ENCODE data around the gene CCDC88B. TPM values are rescaled to one million over a fixed set of nuclear protein-coding genes. Genes with fewer than 3 reads are reported as not detected.
A peak's percentile ranks its signal among the peaks of the same experiment; 100 is the strongest.

Gene CCDC88B
- total RNA-seq, 1 donor, result 21.3 TPM

DNA sequence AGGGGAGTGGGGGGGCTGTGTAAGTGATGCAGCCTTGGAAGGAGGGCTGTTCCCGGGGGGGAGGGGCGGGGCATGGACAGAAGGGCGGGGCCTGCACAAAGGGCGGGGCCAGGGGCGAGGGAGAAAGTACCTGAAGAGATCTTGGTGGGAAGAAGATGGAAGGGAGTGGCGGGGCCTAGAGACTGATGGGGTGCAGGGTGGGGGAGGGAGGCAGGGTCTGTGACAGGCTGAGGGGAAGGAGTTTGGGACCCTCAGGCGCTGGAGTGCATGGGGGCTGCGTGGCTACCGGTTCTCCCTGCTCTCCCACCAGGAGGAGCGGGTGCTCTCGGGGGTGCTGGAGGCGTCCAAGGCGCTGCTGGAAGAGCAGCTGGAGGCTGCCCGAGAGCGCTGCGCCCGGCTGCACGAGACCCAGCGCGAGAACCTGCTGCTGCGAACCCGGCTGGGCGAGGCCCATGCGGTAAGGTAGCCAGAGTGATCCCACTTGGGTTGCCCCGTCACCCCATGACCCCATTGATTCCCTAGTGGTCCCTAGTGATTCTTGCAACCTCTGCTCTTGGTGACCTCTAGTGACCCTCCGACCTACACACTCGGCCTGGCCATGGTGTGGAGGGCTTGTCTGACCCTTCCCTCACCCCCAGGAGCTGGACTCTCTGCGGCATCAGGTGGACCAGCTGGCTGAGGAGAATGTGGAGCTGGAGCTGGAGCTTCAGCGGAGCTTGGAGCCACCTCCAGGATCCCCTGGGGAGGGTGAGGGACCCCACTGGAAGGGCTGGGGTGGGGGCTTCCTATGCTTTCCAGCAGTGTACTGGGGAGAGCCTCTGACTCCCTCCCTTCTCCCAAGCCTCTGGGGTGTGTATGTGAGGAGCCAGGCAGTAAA is 3.1 kb downstream of the CCDC88B start:
- DNase-seq (ENCODE audit: low read depth in 2 of 3, low spot score in 2 of 3), result no peak

DNA sequence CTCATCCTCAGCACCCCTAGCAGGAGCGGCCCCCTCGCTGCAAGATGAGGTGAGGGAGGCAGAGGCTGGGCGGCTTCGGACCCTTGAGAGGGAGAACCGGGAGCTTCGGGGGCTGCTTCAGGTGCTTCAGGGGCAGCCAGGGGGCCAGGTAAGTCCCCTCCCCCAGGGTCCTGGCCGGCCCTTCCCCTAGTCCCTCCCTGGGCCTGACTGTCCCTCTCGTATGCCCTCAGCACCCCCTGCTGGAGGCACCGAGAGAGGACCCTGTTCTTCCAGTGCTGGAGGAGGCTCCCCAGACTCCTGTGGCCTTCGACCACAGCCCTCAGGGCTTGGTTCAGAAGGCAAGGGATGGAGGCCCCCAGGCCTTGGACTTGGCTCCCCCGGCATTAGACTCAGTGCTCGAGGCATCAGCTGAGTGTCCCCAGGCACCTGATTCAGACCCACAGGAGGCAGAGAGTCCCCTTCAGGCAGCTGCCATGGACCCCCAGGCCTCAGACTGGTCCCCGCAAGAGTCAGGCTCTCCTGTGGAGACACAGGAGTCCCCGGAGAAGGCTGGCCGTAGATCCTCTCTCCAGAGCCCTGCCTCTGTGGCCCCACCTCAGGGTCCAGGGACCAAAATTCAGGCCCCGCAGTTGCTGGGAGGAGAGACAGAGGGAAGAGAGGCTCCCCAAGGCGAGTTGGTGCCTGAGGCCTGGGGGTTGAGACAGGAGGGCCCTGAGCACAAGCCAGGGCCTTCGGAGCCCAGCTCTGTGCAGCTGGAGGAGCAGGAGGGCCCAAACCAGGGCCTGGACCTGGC is 4.0 kb downstream of the CCDC88B start:
- no peak for DNase-seq (ENCODE audit: low read depth in 2 of 3, low spot score in 2 of 3)

DNA sequence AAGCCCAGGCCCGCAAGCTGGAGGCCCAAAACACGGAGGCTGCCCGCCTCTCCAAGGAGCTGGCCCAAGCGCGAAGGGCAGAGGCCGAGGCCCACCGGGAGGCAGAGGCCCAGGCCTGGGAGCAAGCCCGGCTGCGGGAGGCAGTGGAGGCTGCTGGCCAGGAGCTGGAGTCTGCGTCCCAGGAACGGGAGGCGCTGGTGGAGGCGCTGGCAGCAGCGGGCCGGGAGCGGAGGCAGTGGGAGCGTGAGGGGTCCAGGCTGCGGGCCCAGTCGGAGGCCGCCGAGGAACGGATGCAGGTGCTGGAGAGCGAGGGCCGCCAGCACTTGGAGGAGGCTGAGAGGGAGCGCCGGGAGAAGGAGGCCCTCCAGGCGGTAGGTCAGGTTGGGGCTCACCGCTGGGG is 4.8 kb downstream of the CCDC88B start:
- DNase-seq (ENCODE audit: low read depth in 2 of 3, low spot score in 2 of 3), result no peak

DNA sequence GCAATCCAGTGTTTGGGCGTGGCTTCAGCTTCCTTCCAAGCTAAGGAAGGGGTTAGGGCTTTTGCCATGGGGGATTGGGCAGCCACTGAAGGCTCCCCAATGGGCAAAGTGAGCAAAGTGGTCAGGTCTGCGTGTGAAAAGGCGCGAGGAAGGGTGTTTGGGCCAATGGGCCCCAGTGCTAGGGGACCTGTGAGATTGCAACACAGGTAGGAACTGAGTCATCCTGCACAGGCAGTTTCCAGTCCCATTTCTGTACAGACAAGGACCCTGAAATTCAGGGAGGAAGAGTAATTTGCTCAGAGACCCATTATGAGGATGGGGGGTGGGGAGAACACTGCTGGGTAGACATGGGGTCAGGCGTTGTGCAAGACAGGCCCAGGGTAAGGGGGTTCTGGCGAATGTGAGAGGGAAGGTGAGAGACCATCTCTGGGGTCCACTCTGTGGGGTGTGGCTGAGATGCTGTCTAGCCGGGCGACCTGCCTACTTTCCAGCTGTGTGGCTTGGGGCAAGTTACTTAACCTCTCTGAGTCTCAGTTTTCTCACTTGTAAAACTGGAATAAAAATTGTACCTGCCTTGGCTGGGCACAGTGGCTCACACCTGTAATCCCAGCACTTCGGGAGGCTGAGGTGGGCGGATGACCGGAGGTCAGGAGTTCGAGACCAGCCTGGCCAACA is 7.3 kb downstream of the CCDC88B start:
- no peak for DNase-seq (ENCODE audit: low read depth in 2 of 3, low spot score in 2 of 3)

DNA sequence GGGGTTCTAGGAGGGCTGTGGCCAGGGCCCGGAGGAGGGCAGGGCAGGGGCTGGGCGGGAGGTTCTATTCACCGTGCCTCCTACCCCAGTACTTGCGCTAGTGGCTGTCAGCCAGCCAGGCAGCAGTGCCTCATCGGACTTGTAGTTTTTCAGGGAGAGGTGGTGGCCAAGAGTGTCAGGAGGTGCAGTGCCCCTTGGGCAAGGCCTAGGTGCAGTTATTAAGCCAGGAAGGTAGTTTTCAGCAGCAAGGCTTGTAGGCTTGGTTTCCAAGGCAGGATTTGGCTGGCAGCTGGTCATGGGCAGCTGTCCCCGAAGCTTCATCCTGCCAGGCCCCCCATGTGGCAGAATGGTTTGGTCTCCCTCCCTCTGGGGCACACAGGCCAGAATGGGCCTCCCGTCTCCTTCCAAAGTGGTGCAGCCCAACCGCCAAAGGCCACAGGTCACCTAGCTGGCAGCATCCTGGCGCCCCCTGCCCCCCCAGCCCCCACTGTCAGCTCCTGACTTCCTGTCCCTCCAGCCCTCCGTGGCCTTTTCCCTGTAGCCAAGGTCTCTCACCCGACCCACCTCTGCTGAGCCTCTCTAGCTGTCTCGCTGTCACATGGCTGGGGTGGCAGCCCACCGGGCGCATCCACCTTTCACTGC is 8.5 kb downstream of the CCDC88B start:
- DNase-seq (ENCODE audit: low read depth in 2 of 3, low spot score in 2 of 3), result no peak

DNA sequence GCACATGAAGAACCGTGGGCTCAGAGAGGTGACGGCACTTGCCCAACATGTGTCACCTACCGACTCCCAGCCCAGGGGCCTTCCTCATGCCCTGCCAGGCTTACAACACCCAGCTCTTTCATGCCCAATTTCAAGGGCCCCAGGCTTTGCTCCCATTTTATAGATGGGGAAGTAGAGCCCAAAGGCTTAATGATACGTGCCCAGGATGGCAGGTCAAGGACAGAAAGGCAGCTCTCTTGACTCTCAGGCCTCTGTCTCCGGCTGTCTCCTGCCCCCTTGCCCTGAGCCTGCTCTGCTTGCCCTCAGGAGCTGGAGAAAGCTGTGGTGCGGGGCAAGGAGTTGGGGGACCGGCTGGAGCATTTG is 9.0 kb downstream of the CCDC88B start:
- no peak for DNase-seq (ENCODE audit: low read depth in 2 of 3, low spot score in 2 of 3)

DNA sequence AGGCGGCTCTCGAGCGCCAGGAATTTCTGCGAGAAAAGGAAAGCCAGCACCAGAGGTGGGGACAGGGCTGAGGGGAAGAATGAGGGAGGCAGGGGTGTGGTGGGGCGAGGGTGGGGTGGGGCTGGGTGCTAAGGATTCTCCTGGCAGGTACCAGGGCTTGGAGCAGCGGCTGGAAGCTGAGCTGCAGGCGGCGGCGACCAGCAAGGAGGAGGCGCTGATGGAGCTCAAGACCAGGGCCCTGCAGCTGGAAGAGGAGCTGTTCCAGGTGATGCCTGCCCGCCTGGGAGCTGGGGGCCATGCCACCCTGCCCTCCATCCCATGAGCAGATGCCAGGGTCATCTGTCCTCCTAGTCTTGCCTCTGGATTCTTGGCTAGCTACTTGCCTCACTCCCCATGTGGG is 9.4 kb downstream of the CCDC88B start:
- DNase-seq (ENCODE audit: low read depth in 2 of 3, low spot score in 2 of 3), result no peak

DNA sequence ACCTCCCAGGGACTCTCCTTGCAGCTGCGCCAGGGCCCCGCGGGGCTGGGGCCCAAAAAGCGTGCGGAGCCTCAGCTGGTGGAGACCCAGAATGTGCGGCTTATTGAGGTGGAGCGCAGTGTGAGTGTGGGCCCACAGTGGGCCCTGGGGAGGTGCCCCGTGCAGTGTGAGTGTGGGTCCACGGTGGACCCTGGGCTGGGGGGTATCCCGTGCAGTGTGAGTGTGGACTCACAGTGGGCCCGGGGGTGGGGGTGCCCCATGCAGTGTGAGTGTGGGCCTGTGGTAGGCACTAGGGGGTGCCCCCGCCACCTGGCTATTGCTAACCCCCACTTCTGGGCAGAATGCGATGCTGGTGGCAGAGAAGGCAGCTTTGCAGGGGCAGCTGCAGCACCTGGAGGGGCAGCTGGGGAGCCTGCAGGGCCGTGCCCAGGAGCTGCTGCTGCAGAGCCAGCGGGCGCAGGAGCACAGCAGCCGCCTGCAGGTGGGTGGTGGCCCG is 11.2 kb downstream of the CCDC88B start:
- DNase-seq (ENCODE audit: low read depth in 2 of 3, low spot score in 2 of 3), result no peak

DNA sequence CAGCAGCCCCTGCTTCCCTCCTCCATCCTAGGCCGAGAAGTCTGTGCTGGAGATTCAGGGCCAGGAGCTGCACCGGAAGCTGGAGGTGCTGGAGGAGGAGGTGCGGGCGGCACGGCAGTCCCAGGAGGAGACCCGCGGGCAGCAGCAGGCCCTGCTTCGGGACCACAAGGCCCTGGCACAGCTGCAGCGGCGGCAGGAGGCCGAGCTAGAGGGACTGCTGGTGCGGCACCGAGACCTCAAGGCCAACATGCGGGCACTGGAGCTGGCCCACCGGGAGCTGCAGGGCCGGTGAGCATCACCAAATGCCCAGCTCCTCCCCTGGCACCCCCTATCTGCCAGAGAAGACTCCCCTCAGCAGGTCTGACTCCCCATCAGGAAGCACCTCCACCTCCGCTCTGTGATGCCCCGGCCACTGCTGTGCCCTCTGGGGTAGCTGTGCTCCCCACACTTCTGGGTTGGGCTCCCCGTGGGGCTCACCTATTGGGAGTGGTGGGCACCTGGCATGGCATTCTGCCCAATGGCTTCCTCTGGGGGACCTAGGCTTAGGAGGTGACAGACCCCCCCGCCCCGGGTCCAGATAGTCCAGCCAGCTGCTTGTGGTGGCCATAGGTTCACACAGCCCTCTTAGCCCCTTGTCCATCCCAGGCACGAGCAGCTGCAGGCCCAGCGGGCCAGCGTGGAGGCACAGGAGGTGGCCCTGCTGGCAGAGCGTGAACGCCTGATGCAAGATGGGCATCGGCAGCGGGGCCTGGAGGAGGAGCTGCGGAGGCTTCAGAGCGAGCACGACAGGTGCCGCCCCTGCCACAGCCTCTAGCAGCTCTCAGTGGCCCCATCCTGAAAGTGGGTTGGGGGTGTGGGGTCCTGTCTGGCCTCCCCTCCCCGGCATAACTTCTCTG is 12.3 kb downstream of the CCDC88B start:
- DNase-seq (ENCODE audit: low read depth in 2 of 3, low spot score in 2 of 3), result no peak

DNA sequence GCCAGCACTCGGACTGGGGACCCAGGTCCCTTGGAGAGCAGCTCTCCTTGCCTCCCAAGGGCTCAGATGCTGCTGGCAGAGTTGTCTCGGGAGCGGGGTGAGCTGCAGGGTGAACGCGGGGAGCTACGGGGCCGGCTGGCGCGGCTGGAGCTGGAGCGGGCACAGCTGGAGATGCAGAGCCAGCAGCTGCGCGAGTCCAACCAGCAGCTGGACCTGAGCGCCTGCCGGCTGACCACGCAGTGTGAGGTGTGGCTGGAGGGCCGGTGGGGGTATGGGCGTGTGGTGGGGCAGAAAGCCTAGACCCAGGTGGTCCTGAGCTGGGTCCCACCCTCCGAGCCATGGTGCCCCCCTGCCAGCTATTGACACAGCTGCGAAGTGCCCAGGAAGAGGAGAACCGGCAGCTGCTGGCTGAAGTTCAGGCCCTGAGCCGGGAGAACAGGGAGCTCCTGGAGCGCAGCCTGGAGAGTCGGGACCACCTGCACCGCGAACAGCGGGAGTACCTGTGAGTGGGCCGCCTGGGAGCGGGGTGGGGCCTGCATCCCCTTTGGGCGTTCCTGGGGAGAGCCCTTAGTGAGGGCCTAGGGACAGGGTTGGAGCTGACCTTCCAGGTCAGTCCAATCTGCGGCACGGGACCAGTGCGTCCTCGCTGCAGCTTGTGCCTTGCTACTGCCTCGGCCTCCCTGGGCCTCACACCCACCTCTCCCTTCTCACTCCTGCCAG is 13.2 kb downstream of the CCDC88B start:
- no peak for DNase-seq (ENCODE audit: low read depth in 2 of 3, low spot score in 2 of 3)

DNA sequence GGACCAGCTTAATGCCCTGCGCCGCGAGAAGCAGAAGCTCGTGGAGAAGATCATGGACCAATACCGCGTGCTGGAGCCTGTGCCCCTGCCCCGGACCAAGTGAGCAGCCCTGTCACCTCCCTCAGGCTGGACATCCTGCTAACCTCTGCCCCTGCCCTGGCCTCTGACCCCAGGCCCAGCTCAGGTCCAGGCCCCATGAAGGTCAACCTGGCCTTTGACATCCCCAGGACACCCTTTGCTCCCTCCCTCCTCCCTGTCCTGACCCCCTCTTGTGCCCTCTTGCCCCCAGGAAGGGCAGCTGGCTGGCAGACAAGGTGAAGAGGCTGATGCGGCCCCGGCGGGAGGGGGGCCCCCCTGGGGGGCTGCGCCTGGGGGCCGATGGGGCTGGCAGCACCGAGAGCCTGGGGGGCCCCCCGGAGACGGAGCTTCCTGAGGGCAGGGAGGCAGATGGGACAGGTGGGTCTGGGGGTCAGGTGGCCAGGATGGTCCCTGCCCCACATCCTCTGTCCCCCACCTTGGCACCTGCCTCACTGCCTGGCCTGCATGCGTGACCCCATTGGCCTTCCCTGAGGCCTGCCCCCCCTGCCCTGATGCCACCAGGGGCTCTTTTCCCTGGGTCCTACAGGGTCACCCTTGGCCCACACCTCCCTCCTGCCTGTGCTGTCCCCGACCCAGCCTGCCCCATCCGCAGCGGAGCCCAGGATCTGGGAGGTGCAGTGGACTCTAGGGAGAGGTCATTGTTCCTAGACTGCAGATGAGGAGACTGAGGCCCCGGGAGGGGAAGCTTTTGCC is 13.9 kb downstream of the CCDC88B start:
- no peak for DNase-seq (ENCODE audit: low read depth in 2 of 3, low spot score in 2 of 3)

DNA sequence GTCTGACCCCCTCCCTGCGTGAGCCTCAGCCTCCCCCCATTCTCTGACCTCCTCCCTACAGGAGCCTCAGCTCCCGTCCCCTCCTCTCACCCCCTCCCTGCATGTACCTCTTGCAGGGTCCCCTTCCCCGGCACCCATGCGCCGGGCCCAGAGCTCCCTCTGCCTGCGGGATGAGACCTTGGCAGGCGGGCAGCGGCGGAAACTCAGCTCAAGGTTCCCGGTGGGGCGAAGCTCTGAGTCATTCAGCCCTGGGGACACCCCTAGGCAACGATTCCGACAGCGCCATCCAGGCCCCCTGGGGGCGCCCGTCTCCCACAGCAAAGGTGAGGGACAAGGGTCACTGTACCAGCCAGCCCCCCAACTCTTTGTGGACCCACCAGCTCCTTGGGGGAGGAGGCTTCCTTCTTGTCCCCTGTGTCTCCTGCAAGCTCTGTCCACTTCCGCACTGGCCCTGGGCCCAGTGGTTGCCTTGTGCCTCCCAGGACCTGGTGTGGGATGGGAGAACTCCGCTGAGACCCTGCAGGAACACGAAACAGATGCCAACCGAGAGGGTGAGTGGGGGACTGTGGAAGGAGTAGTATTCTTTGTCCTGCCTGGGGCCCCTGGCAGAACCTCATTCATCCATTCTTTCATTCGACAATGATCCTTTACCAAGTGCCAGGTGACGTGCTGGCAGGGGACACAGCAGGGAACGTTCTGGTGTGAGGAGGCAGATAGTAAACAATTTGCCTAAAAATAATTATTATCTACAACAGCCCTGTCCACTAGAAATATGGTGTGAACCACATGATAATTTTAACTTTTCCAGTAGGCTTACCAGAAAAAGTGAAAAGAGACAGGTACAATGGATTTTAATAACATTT is 15.3 kb downstream of the CCDC88B start:
- peak in 2 of 3 donors; percentile 89 to 92 for DNase-seq (ENCODE audit: low read depth in 2 of 3, low spot score in 2 of 3)

DNA sequence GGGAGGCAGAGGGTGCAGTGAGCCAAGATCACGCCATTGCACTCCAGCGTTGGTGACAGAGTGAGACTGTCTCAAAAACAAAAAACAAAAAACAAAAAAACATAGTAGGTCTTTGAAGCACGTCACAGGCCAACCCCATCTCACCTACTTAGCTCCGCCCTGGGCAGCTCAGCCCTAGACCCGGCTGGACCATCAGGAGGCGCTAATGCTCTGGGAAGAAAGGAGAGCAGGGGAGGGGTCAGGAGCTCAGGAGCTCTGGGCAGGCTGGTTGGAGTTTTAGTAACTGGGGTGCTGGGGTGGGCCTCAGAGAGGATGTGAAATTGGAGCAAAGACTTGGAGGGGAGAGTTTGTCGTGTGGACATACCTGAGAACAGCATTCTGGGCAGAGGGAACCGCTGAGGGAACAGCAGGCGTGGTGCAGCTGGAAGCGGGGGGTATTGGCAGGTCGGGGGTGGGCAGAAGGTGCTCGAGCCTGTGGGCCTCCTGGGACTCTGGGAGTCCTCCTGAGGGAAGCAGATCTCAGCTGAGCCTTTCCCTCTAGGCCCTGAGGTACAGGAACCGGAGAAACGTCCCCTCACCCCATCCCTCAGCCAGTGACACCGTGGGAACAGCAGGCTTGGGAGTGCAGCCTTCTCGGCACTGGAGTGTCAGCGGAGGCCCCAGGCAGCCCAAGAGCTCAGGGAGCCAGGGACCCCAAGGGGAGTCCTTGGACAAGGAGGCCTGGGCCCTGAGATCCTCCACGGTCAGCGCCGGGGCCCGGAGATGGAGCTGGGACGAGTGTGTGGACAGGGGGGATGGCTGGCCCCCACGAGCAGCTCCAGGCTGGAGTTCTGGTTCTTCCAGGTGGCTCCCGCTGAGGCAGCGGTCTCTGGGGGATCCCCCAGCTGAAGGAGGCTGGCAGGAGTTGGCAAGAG is 16.8 kb downstream of the CCDC88B start:
- DNase-seq (ENCODE audit: low read depth in 2 of 3, low spot score in 2 of 3), result peak in 2 of 3 donors; percentile 53

DNA sequence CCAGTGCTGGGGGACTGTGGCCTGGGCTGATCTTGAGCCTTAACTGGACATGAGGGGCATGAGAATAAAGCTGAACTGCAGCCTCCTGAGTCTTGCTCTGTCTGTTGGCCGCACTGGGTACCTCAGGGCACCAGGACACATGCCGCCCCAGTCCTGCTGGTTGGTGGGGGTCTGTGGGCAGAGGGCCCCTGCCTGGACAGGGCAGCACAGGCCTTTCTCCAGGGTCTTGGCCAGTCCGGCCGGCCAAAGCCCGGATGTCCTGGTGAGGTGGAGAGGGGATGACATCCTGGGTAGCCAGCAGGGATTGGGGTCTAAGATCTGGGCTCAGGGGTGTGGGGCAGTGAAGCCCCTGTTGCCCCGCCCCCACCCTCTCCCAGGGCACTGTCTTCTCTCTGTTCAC is 17.4 kb downstream of the CCDC88B start:
- DNase-seq (ENCODE audit: low read depth in 2 of 3, low spot score in 2 of 3), result no peak

DNA sequence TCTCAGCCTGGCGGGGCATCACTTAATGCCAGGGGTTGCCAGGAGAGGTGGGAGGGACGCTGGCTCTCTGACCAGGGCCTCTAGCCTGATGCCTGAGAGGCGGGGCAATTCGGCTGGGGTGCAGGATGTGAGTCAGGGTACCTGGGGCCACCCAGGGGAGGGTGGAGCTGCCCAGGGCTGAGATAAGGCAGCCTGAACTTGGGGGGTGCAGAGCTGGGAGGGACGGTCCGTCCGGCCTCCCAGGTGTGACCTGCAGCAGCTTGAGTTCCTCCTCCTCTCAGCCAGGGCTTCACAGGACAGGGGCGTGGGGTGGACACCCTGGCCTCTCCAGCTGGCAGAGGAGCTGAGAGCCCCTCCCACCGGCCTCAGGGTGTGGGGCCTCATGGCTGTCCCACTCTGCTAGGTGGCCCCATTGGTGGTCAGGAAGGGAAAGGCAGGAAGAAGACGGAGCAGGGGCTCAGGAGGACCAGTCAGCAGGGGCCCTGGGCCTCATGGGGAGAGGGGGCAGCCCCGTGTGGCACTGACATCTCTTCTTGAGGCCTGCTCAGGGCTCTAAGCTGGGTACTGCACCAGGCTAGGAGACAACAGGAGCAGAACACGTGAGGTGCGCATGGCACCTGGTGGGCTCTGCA is 18.0 kb downstream of the CCDC88B start:
- DNase-seq (ENCODE audit: low read depth in 2 of 3, low spot score in 2 of 3), result no peak

DNA sequence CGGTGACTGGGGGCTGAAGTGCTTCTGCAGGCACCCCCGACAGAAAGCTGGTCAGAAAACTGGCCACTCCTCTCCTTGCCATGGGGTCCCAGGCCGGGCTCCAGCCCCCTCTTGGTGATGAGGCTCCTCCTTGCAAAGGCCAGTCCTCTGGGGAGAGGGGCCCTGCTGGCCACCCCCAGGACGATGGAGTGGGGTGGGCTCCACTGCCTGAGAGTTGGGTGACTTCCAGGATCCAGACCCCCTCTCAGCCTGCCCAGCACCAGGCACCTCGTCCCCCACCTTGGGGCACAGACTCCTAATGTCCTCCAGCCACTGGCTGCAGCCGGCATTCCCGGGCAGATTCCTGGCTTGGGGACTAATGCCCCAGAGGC is 18.5 kb downstream of the CCDC88B start:
- no peak for DNase-seq (ENCODE audit: low read depth in 2 of 3, low spot score in 2 of 3)

Measured in hematopoietic multipotent progenitor cell (in vitro differentiated cells).